ENCODE results near the gene ZNF92. TPM values are rescaled to one million over a fixed set of nuclear protein-coding genes. Genes with fewer than 3 reads are reported as not detected.
"Not testable (repeated sequence)": the region's sequence is repeated elsewhere in the genome, so short reads cannot be mapped to it uniquely, and the experiment has no call there.

ZNF92 gene
- total RNA-seq, 4 donors from 2014 or later, result 4.9 to 15.7 (median 7.0) TPM

- TF ChIP-seq CTCF (IDR thresholded peaks at IDR 0.05) (no peak), POLR2A (IDR thresholded peaks at IDR 0.05) (no peak)
These were observed 71.5 kb downstream of the ZNF92 start for GRCh38 chr7:65444899-65445823.

GRCh38 chr7:65447041-65447440, 73.4 kb downstream of the ZNF92 start:
- not testable (repeated sequence) for H3K27ac ChIP-seq, H3K4me3 ChIP-seq, H3K9me3 ChIP-seq, H3K36me3 ChIP-seq, H3K27me3 ChIP-seq, DNase-seq, H3K4me1 ChIP-seq

More at GRCh38 chr7:65444899-65445823, 71.5 kb downstream of the ZNF92 start:
- Histone ChIP-seq H3K27ac (no peak overlapping the region), H3K27me3 (no peaks in the 10 kb centered on the region), H3K9me3 (peaks cover 0 to 2% (median 0%) of the 10 kb centered on the region in 4 donors), H3K4me3 (no peak overlapping the region), H3K36me3 (no peaks in the 10 kb centered on the region), H3K4me1 (no peaks in the 10 kb centered on the region)
- no peak for DNase-seq

GRCh38 chr7:65448816-65449504, 75.3 kb downstream of the ZNF92 start:
- no peaks in the 10 kb centered on the region for H3K36me3 ChIP-seq
- H3K4me1 ChIP-seq, result no peaks in the 10 kb centered on the region
- H3K9me3 ChIP-seq, result peaks cover 0 to 2% (median 0%) of the 10 kb centered on the region in 4 donors
- DNase-seq, result no peak
- no peaks in the 10 kb centered on the region for H3K27me3 ChIP-seq
- H3K27ac ChIP-seq, result no peak overlapping the region
- no peak overlapping the region for H3K4me3 ChIP-seq
- no peak for TF ChIP-seq CTCF (IDR thresholded peaks at IDR 0.05)
- TF ChIP-seq POLR2A (IDR thresholded peaks at IDR 0.05), result no peak

- H3K27me3 ChIP-seq, result no peaks in the 10 kb centered on the region
- H3K4me3 ChIP-seq, result no peak overlapping the region
- H3K9me3 ChIP-seq, result peaks cover 0 to 2% (median 0%) of the 10 kb centered on the region in 4 donors
- DNase-seq, result no peak
- TF ChIP-seq POLR2A (IDR thresholded peaks at IDR 0.05) (no peak), CTCF (IDR thresholded peaks at IDR 0.05) (no peak)
- H3K36me3 ChIP-seq, result no peaks in the 10 kb centered on the region
- no peaks in the 10 kb centered on the region for H3K4me1 ChIP-seq
- H3K27ac ChIP-seq, result no peak overlapping the region
These were observed 75.8 kb downstream of the ZNF92 start for GRCh38 chr7:65449505-65449852.
